HepG2 (cell line): ENCODE data around the gene PACS2.

Source experiments
- ATF4 ChIP-seq, 2 experiments: fragments of 450-650 bp in 1 of 2; sonication (generic) in 1 of 2; formaldehyde crosslinking; IDR thresholded peaks; 2 replicates each; pipeline versions ENCODE4 v1.5.0 to v1.8.0; 2020 to 2022; ENCODE audit warnings: mild to moderate bottlenecking in 1 of 2, missing genetic modification reagents in 1 of 2
- EP300 ChIP-seq, 3 experiments: sonication (generic) in 1 of 3; formaldehyde crosslinking in 1 of 3; IDR thresholded peaks; 2 replicates each; pipeline versions ENCODE4 v1.5.1 to v1.6.1; 2011 to 2020; ENCODE audit warnings: low read depth in 2 of 3, low read length in 2 of 3, borderline replicate concordance in 1 of 3, improper control_type of control experiment in 1 of 3, mild to moderate bottlenecking in 1 of 3, missing genetic modification reagents in 1 of 3, moderate library complexity in 1 of 3
- FOXA1 ChIP-seq, 2 experiments: fragments of 450-650 bp in 1 of 2; sonication (generic) in 1 of 2; formaldehyde crosslinking in 1 of 2; IDR thresholded peaks; 2 replicates each; pipeline versions ENCODE4 v1.4.0 to v1.6.1; 2016 to 2020; ENCODE audit warnings: missing genetic modification reagents in 1 of 2
- GATAD2A ChIP-seq: IDR thresholded peaks from 2 replicates; pipeline ENCODE4 v1.6.1; 2016
- HINFP ChIP-seq: sonication (generic); formaldehyde crosslinking; IDR thresholded peaks from 2 replicates; pipeline ENCODE4 v1.4.0; 2020; ENCODE audit warnings: low read depth, mild to moderate bottlenecking, missing genetic modification reagents
- ONECUT2 ChIP-seq: sonication (generic); formaldehyde crosslinking; IDR thresholded peaks from 2 replicates; pipeline ENCODE4 v1.4.0; 2020; ENCODE audit warnings: missing genetic modification reagents
- ZBTB42 ChIP-seq: sonication (generic); formaldehyde crosslinking; IDR thresholded peaks from 2 replicates; pipeline ENCODE4 v1.5.0; 2020; ENCODE audit warnings: mild to moderate bottlenecking, missing genetic modification reagents
- ZNF616 ChIP-seq: sonication (generic); formaldehyde crosslinking; IDR thresholded peaks from 2 replicates; pipeline ENCODE4 v1.5.0; 2020; ENCODE audit warnings: low read depth, mild to moderate bottlenecking, missing genetic modification reagents
- TF ChIP-seq, protein P1 (sequence below): IDR thresholded peaks from 2 replicates; pipeline ENCODE4 v1.6.1; 2016
- TF ChIP-seq, protein P2 (sequence below): sonication (generic); formaldehyde crosslinking; IDR thresholded peaks from 2 replicates; pipeline ENCODE4 v1.5.0; 2020; ENCODE audit warnings: missing genetic modification reagents
- TF ChIP-seq, protein P3 (sequence below): sonication (generic); formaldehyde crosslinking; IDR thresholded peaks from 2 replicates; pipeline ENCODE4 v1.4.0; 2020; ENCODE audit warnings: mild to moderate bottlenecking, missing genetic modification reagents, borderline replicate concordance

DNA sequence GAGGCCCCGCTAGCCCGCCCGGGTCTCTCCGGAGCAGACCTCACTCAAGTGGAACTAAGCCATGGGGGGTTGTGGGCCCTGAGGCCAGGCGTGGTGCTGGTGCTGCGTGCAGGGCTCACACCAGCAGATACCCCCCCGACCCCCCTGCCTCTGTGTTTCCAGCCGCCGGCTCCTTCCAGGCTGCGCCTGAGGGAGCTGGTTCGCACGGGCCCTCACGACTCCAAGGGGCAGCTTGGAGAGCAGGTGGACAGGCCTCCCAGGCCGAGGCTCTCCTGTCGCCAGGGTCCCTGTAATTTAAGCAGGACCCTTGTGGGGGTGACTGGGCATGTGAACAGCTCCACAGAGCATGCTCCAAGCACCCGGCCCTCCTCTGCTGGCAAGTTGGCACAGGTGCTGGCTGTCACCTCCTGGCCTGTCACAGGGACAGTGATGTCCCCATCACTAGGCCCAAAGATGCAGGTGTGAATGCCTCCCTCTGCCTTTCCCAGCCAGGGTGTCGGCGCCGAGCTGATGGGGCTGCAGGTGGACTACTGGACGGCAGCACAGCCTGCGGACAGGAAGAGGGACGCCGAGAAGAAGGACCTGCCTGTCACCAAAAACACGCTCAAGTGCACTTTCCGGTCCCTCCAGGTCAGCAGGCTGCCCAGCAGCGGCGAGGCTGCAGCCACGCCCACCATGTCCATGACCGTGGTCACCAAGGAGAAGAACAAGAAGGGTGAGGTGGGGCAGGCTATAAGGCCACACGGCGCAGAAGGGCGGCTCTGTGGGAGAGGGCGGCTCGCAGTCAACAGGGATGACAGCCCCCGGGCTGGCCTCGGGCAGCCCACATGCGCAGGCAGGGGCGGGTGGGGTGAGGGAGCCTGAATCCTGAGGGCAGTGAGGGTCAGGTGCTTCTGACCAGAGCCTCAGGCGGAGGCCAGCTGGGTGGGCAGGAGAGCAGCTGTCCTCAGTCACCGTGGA lies 77.9 kb downstream of the PACS2 start:
- TF ChIP-seq, protein P1, sequence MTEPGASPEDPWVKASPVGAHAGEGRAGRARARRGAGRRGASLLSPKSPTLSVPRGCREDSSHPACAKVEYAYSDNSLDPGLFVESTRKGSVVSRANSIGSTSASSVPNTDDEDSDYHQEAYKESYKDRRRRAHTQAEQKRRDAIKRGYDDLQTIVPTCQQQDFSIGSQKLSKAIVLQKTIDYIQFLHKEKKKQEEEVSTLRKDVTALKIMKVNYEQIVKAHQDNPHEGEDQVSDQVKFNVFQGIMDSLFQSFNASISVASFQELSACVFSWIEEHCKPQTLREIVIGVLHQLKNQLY (CRISPR knock-in tag) = no peak
- TF ChIP-seq, protein P2, sequence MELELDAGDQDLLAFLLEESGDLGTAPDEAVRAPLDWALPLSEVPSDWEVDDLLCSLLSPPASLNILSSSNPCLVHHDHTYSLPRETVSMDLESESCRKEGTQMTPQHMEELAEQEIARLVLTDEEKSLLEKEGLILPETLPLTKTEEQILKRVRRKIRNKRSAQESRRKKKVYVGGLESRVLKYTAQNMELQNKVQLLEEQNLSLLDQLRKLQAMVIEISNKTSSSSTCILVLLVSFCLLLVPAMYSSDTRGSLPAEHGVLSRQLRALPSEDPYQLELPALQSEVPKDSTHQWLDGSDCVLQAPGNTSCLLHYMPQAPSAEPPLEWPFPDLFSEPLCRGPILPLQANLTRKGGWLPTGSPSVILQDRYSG (CRISPR knock-in tag) = no peak
- TF ChIP-seq EP300 (IDR thresholded peaks at IDR 0.05; ENCODE audit: low read depth in 2 of 2, low read length in 2 of 2) (no peak), EP300 (CRISPR knock-in tag; IDR thresholded peaks at IDR 0.05; ENCODE audit: borderline replicate concordance) (no peak), FOXA1 (IDR thresholded peaks at IDR 0.05) (no peak), FOXA1 (CRISPR knock-in tag; IDR thresholded peaks at IDR 0.05) (no peak), ONECUT2 (no peak), ATF4 (CRISPR knock-in tag; IDR thresholded peaks at IDR 0.05) (no peak), GATAD2A (CRISPR knock-in tag) (no peak), ZNF616 (CRISPR knock-in tag) (no peak), ZBTB42 (no peak), HINFP (CRISPR knock-in tag) (no peak)
- TF ChIP-seq, protein P3, sequence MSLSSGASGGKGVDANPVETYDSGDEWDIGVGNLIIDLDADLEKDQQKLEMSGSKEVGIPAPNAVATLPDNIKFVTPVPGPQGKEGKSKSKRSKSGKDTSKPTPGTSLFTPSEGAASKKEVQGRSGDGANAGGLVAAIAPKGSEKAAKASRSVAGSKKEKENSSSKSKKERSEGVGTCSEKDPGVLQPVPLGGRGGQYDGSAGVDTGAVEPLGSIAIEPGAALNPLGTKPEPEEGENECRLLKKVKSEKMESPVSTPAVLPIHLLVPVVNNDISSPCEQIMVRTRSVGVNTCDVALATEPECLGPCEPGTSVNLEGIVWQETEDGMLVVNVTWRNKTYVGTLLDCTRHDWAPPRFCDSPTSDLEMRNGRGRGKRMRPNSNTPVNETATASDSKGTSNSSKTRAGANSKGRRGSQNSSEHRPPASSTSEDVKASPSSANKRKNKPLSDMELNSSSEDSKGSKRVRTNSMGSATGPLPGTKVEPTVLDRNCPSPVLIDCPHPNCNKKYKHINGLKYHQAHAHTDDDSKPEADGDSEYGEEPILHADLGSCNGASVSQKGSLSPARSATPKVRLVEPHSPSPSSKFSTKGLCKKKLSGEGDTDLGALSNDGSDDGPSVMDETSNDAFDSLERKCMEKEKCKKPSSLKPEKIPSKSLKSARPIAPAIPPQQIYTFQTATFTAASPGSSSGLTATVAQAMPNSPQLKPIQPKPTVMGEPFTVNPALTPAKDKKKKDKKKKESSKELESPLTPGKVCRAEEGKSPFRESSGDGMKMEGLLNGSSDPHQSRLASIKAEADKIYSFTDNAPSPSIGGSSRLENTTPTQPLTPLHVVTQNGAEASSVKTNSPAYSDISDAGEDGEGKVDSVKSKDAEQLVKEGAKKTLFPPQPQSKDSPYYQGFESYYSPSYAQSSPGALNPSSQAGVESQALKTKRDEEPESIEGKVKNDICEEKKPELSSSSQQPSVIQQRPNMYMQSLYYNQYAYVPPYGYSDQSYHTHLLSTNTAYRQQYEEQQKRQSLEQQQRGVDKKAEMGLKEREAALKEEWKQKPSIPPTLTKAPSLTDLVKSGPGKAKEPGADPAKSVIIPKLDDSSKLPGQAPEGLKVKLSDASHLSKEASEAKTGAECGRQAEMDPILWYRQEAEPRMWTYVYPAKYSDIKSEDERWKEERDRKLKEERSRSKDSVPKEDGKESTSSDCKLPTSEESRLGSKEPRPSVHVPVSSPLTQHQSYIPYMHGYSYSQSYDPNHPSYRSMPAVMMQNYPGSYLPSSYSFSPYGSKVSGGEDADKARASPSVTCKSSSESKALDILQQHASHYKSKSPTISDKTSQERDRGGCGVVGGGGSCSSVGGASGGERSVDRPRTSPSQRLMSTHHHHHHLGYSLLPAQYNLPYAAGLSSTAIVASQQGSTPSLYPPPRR (CRISPR knock-in tag) = no peak
